Measurements from ENCODE around the gene TGFB2.

DNA sequence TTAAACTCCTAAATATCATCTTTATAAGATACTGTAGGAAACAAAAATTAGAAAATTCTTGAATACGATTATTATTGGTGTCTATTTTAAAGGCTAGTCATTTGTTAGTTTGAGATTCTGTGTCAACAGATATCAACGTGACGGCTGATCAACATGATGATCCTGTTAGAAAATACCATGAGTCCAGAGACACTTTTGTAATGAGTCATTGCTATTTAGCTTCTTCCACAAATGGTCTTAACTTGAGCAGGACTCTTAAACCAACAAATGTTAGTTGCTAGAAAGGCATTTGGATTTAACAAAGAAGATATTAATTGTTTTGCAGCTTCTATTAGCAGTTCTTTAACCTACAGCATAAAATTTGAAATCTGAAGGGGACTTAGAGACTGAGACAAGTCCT, 131.2 kb downstream of the TGFB2 start:
- TF ChIP-seq POLR2AphosphoS5 (IDR thresholded peaks at IDR 0.05; ENCODE audit: low read depth) (no peak), EZH2phosphoT487 (IDR thresholded peaks at IDR 0.05; ENCODE audit: unreplicated experiment) (no peak), CREB1 (CRISPR knock-in tag; IDR thresholded peaks at IDR 0.05; ENCODE audit: low read depth) (no peak), EZH2 (IDR thresholded peaks at IDR 0.05; ENCODE audit: low read depth, unreplicated experiment) (no peak), NANOG (IDR thresholded peaks at IDR 0.05; ENCODE audit: borderline replicate concordance) (no peak), JUNB (IDR thresholded peaks at IDR 0.05; ENCODE audit: unreplicated experiment) (no peak), ZNF114 (CRISPR knock-in tag; IDR thresholded peaks at IDR 0.05) (no peak), ZNF331 (CRISPR knock-in tag; IDR thresholded peaks at IDR 0.05; ENCODE audit: low read depth) (no peak)
- TF ChIP-seq, protein P1, sequence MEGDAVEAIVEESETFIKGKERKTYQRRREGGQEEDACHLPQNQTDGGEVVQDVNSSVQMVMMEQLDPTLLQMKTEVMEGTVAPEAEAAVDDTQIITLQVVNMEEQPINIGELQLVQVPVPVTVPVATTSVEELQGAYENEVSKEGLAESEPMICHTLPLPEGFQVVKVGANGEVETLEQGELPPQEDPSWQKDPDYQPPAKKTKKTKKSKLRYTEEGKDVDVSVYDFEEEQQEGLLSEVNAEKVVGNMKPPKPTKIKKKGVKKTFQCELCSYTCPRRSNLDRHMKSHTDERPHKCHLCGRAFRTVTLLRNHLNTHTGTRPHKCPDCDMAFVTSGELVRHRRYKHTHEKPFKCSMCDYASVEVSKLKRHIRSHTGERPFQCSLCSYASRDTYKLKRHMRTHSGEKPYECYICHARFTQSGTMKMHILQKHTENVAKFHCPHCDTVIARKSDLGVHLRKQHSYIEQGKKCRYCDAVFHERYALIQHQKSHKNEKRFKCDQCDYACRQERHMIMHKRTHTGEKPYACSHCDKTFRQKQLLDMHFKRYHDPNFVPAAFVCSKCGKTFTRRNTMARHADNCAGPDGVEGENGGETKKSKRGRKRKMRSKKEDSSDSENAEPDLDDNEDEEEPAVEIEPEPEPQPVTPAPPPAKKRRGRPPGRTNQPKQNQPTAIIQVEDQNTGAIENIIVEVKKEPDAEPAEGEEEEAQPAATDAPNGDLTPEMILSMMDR (conservative IDR thresholded peaks at IDR 0.05; ENCODE audit: low read depth in 2 of 2), result no peak
- TF ChIP-seq, protein P2, sequence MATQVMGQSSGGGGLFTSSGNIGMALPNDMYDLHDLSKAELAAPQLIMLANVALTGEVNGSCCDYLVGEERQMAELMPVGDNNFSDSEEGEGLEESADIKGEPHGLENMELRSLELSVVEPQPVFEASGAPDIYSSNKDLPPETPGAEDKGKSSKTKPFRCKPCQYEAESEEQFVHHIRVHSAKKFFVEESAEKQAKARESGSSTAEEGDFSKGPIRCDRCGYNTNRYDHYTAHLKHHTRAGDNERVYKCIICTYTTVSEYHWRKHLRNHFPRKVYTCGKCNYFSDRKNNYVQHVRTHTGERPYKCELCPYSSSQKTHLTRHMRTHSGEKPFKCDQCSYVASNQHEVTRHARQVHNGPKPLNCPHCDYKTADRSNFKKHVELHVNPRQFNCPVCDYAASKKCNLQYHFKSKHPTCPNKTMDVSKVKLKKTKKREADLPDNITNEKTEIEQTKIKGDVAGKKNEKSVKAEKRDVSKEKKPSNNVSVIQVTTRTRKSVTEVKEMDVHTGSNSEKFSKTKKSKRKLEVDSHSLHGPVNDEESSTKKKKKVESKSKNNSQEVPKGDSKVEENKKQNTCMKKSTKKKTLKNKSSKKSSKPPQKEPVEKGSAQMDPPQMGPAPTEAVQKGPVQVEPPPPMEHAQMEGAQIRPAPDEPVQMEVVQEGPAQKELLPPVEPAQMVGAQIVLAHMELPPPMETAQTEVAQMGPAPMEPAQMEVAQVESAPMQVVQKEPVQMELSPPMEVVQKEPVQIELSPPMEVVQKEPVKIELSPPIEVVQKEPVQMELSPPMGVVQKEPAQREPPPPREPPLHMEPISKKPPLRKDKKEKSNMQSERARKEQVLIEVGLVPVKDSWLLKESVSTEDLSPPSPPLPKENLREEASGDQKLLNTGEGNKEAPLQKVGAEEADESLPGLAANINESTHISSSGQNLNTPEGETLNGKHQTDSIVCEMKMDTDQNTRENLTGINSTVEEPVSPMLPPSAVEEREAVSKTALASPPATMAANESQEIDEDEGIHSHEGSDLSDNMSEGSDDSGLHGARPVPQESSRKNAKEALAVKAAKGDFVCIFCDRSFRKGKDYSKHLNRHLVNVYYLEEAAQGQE (IDR thresholded peaks at IDR 0.05; ENCODE audit: unreplicated experiment), result no peak
- TF ChIP-seq, protein P3, sequence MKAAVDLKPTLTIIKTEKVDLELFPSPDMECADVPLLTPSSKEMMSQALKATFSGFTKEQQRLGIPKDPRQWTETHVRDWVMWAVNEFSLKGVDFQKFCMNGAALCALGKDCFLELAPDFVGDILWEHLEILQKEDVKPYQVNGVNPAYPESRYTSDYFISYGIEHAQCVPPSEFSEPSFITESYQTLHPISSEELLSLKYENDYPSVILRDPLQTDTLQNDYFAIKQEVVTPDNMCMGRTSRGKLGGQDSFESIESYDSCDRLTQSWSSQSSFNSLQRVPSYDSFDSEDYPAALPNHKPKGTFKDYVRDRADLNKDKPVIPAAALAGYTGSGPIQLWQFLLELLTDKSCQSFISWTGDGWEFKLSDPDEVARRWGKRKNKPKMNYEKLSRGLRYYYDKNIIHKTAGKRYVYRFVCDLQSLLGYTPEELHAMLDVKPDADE (IDR thresholded peaks at IDR 0.05), result no peak
- TF ChIP-seq, protein P4, sequence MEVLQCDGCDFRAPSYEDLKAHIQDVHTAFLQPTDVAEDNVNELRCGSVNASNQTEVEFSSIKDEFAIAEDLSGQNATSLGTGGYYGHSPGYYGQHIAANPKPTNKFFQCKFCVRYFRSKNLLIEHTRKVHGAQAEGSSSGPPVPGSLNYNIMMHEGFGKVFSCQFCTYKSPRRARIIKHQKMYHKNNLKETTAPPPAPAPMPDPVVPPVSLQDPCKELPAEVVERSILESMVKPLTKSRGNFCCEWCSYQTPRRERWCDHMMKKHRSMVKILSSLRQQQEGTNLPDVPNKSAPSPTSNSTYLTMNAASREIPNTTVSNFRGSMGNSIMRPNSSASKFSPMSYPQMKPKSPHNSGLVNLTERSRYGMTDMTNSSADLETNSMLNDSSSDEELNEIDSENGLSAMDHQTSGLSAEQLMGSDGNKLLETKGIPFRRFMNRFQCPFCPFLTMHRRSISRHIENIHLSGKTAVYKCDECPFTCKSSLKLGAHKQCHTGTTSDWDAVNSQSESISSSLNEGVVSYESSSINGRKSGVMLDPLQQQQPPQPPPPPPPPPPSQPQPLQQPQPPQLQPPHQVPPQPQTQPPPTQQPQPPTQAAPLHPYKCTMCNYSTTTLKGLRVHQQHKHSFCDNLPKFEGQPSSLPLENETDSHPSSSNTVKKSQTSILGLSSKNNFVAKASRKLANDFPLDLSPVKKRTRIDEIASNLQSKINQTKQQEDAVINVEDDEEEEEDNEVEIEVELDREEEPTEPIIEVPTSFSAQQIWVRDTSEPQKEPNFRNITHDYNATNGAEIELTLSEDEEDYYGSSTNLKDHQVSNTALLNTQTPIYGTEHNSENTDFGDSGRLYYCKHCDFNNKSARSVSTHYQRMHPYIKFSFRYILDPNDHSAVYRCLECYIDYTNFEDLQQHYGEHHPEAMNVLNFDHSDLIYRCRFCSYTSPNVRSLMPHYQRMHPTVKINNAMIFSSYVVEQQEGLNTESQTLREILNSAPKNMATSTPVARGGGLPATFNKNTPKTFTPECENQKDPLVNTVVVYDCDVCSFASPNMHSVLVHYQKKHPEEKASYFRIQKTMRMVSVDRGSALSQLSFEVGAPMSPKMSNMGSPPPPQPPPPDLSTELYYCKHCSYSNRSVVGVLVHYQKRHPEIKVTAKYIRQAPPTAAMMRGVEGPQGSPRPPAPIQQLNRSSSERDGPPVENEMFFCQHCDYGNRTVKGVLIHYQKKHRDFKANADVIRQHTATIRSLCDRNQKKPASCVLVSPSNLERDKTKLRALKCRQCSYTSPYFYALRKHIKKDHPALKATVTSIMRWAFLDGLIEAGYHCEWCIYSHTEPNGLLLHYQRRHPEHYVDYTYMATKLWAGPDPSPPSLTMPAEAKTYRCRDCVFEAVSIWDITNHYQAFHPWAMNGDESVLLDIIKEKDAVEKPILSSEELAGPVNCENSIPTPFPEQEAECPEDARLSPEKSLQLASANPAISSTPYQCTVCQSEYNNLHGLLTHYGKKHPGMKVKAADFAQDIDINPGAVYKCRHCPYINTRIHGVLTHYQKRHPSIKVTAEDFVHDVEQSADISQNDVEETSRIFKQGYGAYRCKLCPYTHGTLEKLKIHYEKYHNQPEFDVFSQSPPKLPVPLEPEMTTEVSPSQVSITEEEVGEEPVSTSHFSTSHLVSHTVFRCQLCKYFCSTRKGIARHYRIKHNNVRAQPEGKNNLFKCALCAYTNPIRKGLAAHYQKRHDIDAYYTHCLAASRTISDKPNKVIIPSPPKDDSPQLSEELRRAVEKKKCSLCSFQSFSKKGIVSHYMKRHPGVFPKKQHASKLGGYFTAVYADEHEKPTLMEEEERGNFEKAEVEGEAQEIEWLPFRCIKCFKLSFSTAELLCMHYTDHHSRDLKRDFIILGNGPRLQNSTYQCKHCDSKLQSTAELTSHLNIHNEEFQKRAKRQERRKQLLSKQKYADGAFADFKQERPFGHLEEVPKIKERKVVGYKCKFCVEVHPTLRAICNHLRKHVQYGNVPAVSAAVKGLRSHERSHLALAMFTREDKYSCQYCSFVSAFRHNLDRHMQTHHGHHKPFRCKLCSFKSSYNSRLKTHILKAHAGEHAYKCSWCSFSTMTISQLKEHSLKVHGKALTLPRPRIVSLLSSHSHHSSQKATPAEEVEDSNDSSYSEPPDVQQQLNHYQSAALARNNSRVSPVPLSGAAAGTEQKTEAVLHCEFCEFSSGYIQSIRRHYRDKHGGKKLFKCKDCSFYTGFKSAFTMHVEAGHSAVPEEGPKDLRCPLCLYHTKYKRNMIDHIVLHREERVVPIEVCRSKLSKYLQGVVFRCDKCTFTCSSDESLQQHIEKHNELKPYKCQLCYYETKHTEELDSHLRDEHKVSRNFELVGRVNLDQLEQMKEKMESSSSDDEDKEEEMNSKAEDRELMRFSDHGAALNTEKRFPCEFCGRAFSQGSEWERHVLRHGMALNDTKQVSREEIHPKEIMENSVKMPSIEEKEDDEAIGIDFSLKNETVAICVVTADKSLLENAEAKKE (CRISPR knock-in tag; IDR thresholded peaks at IDR 0.05), result no peak

Measured in GM23338 (cell line).